ENCODE measurements around the gene RASSF8.

RASSF8 gene

GRCh38 chr12:25994901-25995625 lies 36.6 kb downstream of the RASSF8 start:
- DNase-seq: no peak

DNA sequence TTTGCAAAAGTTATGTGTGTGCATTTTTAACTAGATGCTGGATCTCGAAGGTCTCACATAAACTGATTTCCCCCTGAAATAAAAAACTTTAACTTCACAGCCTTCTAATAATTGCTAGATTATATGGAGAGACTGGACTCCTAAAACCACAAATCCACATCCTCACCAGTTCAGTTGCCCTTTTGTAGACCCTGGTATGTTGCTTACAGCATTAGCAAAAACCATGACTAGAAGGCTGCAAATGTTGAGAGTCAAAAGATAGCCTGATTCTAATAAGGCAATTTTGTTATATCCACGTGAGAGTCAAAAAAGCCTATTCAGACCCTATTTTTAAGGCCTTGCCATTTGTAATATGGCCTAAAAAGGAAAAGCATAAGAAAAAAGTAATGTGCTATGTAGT lies 37.4 kb downstream of the RASSF8 start:
- DNase-seq: no peak

- DNase-seq: no peak
Measured at GRCh38 chr12:25996677-25997076, 38.2 kb downstream of the RASSF8 start.

GRCh38 chr12:25997201-25997963 lies 38.9 kb downstream of the RASSF8 start:
- DNase-seq: no peak

GRCh38 chr12:26000898-26001297 lies 42.4 kb downstream of the RASSF8 start:
- no peak for DNase-seq

GRCh38 chr12:26001530-26001929 lies 43.0 kb downstream of the RASSF8 start:
- DNase-seq: no peak

- no peak for DNase-seq
Measured at GRCh38 chr12:26003065-26003464, 44.6 kb downstream of the RASSF8 start.

- DNase-seq: no peak
Measured at GRCh38 chr12:26007566-26007965, 49.1 kb downstream of the RASSF8 start.

GRCh38 chr12:26009593-26009992 lies 51.1 kb downstream of the RASSF8 start:
- DNase-seq: no peak

DNA sequence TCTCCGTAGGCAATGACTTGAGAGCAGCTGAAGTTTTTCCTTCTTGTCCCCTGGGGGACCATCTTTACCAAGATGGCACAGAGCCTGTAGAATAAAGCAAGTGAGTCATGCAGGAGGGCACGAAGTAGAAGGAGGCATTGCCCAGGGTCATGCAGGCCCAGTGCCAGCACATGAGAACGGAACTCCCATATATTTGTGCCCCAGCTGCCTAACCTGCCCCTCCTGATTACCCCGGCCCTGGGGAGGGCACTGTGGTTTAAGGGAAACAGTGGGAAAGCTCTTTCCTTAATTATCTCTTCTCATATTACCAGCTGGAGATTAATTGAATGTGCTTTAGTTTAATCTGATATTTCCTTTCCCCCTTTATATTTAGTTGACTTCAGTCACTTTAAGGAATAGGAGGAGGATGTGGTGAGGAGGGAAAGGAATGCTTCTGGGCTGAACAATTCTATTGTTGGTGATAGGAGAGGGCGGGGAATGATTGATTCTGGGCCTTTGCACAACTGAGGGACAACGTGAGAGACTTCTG lies 51.9 kb downstream of the RASSF8 start:
- no peak for DNase-seq

DNA sequence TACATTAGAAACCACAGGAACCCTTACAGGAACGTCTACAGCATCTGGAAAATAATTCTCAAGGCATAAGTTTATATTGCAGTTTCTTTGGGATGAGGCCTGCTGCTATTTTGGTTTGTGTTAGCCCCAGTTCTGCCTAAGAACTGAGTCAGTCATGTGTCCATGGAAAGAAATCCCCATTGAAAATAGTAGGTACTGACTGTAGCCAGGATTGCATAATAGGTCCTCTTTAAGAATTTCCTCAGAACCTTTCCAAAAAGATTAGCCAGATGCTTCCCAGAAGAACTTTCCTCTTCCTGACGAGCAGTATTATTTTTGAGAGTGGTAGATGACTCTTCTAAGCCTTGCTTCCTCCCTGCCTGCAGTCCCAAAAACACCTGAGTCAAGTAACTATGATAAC lies 52.6 kb downstream of the RASSF8 start:
- no peak for DNase-seq

DNA sequence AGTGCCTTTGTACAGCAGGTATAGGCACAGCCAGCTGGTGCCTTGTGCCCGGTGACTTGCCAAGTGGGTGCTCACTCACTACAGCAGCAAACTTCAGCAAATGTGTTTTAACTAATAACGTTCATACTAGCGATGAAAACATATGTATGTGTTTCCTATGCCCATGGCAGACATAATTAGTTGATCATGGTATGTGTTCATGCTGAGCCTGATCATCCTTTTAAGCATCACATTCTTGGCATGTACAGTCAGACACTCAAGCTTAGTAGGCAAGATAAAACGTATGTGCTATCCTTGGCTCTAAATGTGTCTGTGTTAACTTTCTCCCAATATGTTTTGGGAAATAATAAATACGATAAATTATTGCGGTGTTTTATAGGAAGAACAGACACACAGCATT lies 55.6 kb downstream of the RASSF8 start:
- no peak for DNase-seq

- DNase-seq: no peak
Measured at GRCh38 chr12:26016516-26016915, 58.0 kb downstream of the RASSF8 start.

- no peak for DNase-seq
Measured at GRCh38 chr12:26017484-26018211, 59.2 kb downstream of the RASSF8 start.

DNA sequence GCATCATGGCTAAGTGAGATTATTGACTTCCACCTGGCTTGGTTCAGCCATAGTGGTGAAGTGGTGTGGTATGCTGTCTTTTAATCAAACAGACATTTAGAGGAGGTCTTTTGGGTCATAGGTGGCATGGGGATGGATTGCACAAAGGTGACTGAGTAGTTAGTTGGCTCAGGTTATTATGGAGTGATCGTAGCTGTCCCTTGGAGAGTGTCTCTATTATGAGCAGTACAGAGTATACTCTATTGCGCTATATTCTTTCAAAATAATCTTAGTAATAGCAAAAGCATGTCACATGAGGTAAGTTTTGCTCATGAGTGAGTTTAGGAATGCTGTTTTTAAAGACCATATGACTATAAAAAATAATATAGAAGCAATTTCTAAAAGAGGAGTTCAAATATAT lies 60.4 kb downstream of the RASSF8 start:
- DNase-seq: no peak

GRCh38 chr12:26021534-26021933 lies 63.1 kb downstream of the RASSF8 start:
- no peak for DNase-seq

GRCh38 chr12:26022043-26022442 lies 63.6 kb downstream of the RASSF8 start:
- no peak for DNase-seq

DNA sequence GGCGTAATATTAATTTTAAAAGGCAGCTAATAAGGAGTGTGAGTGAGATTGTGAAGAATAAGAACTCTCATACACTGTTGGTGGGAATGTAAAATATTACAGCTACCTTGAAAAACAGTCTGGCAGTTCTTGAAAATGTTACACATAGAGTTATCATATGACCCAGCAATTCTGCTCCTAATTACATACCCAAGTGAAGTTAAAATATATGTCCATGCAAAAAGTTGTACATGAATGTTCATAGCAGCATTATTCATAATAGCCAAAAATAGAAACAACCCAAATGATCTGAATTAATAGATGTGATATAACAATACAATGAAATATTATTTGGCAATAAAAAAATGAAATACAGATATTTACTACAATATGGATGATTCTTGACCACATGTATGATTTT lies 68.2 kb downstream of the RASSF8 start:
- DNase-seq: no peak

GRCh38 chr12:26027401-26027800 lies 68.9 kb downstream of the RASSF8 start:
- DNase-seq: no peak

GRCh38 chr12:26028953-26029735 lies 70.7 kb downstream of the RASSF8 start:
- DNase-seq: no peak

DNA sequence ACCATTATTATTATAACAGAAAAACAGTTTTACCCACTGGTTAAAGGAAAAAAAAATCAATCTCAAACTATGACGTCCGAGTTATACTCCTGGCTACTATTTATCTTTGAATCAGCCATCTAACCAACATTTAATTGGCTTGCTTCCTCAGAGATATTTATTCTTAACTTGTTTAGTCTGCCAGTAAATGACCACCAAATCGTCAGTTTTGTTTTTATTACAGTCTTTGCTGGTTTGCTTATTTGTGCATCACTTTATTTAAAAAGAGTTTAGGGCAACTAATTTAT lies 71.2 kb downstream of the RASSF8 start:
- no peak for DNase-seq

- DNase-seq: no peak
Measured at GRCh38 chr12:26030371-26030770, 71.9 kb downstream of the RASSF8 start.

GRCh38 chr12:26031318-26031717 lies 72.8 kb downstream of the RASSF8 start:
- no peak for DNase-seq
